NCI-H1417 (cell line): ENCODE measurements around the gene ATP6V1B1.

Experiments used
- DNase-seq, 3 experiments: peaks; one replicate each; lab custom pipeline; 2025; lab: John Stamatoyannopoulos, UW

ATP6V1B1 gene

GRCh38 chr2:70935468-70936164 lies at the start of gene ATP6V1B1:
Gene ATP6V1B1, plus strand, starts transcription at chr2:70935900. Its CDS starts 55 bp downstream, at chr2:70935955.
- DNase-seq = peak; percentile 51 to 86 (median 79)

- peak in 2 of 3 experiments; percentile 71 to 88 for DNase-seq
Observed at GRCh38 chr2:70886541-70886987, 49.1 kb upstream of the ATP6V1B1 start.

- DNase-seq = no peak
Observed at GRCh38 chr2:70887208-70887549, 48.5 kb upstream of the ATP6V1B1 start.

- DNase-seq = peak; percentile 53 to 96 (median 94)
Observed at GRCh38 chr2:70887550-70888246, 48.0 kb upstream of the ATP6V1B1 start.

GRCh38 chr2:70888366-70888922 lies 47.3 kb upstream of the ATP6V1B1 start:
- DNase-seq = peak in 2 of 3 experiments; percentile 89 to 92

GRCh38 chr2:70888923-70889715 lies 46.6 kb upstream of the ATP6V1B1 start:
- peak in 2 of 3 experiments; percentile 95 to 96 for DNase-seq

- DNase-seq = no peak
Observed at GRCh38 chr2:70889716-70890037, 46.0 kb upstream of the ATP6V1B1 start.

- DNase-seq = peak in 1 of 3 experiments; percentile 39
Observed at GRCh38 chr2:70890469-70891065, 45.1 kb upstream of the ATP6V1B1 start.

GRCh38 chr2:70891572-70892357 lies 43.9 kb upstream of the ATP6V1B1 start:
- no peak for DNase-seq

- no peak for DNase-seq
Observed at GRCh38 chr2:70892750-70893149, 43.0 kb upstream of the ATP6V1B1 start.

GRCh38 chr2:70893186-70893585 lies 42.5 kb upstream of the ATP6V1B1 start:
- no peak for DNase-seq

- DNase-seq = no peak
Observed at GRCh38 chr2:70894765-70895164, 40.9 kb upstream of the ATP6V1B1 start.

- no peak for DNase-seq
Observed at GRCh38 chr2:70895249-70895648, 40.5 kb upstream of the ATP6V1B1 start.

- no peak for DNase-seq
Observed at GRCh38 chr2:70895998-70896764, 39.5 kb upstream of the ATP6V1B1 start.

- no peak for DNase-seq
Observed at GRCh38 chr2:70896765-70897202, 38.9 kb upstream of the ATP6V1B1 start.

- DNase-seq = no peak
Observed at GRCh38 chr2:70897203-70897976, 38.3 kb upstream of the ATP6V1B1 start.

- no peak for DNase-seq
Observed at GRCh38 chr2:70897977-70898226, 37.8 kb upstream of the ATP6V1B1 start.

- DNase-seq = no peak
Observed at GRCh38 chr2:70898363-70899240, 37.1 kb upstream of the ATP6V1B1 start.
